ENCODE results near the gene SRGAP3.
"Not testable (repeated sequence)": the region's sequence is repeated elsewhere in the genome, so short reads cannot be mapped to it uniquely, and the experiment has no call there.

Gene SRGAP3

DNA sequence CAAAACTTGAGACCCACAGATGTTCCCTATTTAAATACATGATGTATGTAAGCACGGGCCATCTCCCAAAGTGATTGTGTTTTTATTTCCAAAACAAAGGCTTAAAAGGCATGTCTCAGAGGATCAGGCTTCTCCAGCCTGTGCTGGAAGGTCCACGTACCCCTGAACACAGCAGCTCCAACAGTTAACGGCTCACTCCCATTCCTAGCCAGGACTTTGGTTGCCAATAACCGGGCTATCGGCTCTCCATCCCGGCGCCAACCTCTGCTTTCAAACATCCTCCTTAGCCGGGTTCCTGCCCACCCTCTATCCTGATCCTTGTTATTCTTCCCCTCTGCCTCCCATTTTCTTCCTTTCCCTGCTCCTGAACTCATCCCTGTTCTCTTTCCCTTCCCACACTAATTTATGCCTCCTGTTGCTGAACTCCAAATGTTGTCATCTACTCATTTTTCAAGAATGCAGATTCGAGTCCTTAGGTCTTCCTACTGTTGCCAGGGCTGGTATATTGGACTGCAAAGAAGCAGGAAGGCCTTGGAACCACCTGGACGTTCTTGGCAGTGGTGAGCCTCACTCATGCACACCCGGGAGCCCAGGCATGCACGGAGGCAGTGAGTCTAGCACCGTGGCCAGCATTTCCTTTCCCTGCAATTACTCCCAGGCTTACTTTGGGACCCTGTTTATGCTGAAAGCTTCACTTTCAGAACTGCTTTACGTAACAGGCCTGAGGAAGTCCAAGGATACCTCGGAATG lies 157.8 kb downstream of the SRGAP3 start:
- no peak for DNase-seq (ENCODE audit: low read depth)
- TF ChIP-seq CTCF (IDR thresholded peaks at IDR 0.05; ENCODE audit: control insufficient read depth, insufficient read depth, low read depth, low read length, missing control alignments) = no peak
- H3K4me3 ChIP-seq (ENCODE audit: control insufficient read depth, low read depth, low read length) = no peak overlapping the region

DNA sequence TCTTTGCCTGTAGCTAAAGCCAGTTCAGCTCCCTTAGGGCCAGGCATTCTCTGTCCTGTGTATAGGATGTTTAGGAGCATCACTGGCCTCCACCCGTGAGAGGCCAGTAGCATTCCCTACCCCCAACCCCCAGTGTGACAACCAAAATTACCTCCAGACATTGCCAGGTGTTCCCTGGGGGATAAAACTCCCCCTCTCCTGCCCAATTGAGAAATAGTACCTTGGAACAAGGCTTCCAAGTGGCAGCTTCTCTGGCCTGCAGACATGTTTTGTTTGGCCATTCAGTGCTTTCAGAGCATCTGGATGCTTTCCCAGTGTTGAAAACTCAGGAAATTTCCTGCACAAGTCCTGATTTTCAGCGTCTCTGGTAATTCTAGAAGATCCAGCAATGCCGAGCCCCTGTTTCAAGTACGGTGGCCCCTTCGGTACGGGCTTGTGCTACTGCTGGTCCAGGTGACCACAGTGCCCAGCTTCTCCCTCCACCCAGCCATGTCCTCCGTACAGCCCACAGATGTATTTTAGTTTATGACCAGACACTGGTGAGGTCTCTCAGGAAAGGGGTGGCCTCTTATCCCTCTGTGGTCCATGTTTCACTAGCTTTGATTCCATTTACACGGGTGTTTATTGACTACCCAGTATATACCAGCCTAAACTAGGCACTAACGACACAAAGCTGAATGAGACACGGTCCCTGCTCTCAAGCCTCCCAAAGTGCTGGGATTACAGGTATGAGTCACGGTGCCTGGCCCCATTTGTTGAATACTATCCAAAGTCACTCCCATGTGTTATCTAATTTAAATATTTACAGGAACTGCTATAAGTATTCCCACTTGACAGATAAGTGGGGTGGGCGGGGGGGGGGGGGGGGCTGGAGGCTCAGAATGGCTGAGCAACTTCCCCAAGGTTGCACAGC lies 160.7 kb downstream of the SRGAP3 start:
- no peak overlapping the region for H3K4me3 ChIP-seq (ENCODE audit: control insufficient read depth, low read depth, low read length)
- TF ChIP-seq CTCF (IDR thresholded peaks at IDR 0.05; ENCODE audit: control insufficient read depth, insufficient read depth, low read depth, low read length, missing control alignments) = no peak
- no peak for DNase-seq (ENCODE audit: low read depth)

- no peak overlapping the region for H3K4me3 ChIP-seq (ENCODE audit: control insufficient read depth, low read depth, low read length)
- no peak for TF ChIP-seq CTCF (IDR thresholded peaks at IDR 0.05; ENCODE audit: control insufficient read depth, insufficient read depth, low read depth, low read length, missing control alignments)
- no peak for DNase-seq (ENCODE audit: low read depth)
Measured at GRCh38 chr3:9087831-9088413, 161.5 kb downstream of the SRGAP3 start.

GRCh38 chr3:9085428-9085827 lies 164.0 kb downstream of the SRGAP3 start:
- not testable (repeated sequence) for DNase-seq (ENCODE audit: low read depth); H3K4me3 ChIP-seq (ENCODE audit: control insufficient read depth, low read depth, low read length)

- TF ChIP-seq CTCF (IDR thresholded peaks at IDR 0.05; ENCODE audit: control insufficient read depth, insufficient read depth, low read depth, low read length, missing control alignments) = no peak
Measured at GRCh38 chr3:9081184-9081818, 168.1 kb downstream of the SRGAP3 start.

DNA sequence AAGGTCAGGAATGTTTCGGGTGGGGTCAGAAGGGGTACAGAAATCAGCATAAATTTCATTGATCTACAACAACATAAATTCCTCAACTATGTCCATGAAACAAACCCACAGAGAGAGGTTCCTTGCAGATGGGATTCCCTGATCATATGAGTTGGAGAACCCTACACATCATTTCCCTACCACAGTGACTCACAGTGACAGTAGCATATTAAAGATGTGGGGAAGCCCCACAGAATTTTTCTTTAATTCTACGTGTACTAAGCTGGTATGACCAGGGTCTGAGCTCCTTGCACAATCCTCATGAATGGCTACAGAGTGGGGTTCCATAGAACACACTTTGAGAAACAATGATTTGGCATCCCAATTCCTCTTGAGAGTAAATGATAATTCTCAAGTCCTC lies 169.3 kb downstream of the SRGAP3 start:
- no peak for DNase-seq (ENCODE audit: low read depth)
- H3K4me3 ChIP-seq (ENCODE audit: control insufficient read depth, low read depth, low read length) = no peak overlapping the region
- TF ChIP-seq CTCF (IDR thresholded peaks at IDR 0.05; ENCODE audit: control insufficient read depth, insufficient read depth, low read depth, low read length, missing control alignments) = no peak

More at GRCh38 chr3:9081184-9081818, 168.1 kb downstream of the SRGAP3 start:
- no peak overlapping the region for H3K4me3 ChIP-seq (ENCODE audit: control insufficient read depth, low read depth, low read length)
- DNase-seq (ENCODE audit: low read depth) = no peak
